B cell (primary cell): ENCODE data around the gene BAIAP3. TPM values are rescaled to one million over a fixed set of nuclear protein-coding genes. Genes with fewer than 3 reads are reported as not detected.

Experiments used
- ATAC-seq: fragments of 200-7000 bp; cut with Tn5 transposase; one replicate; pipeline ENCODE4 v1.10.0; 2021; ENCODE audit warnings: low read depth, mild to moderate bottlenecking, moderate number of reproducible peaks, moderate library complexity
- CTCF ChIA-PET: fragments of 350-600 bp; sonication (Branson Sonifier 250); formaldehyde crosslinking; loops from one replicate; lab custom pipeline; 2021; ENCODE audit warnings: antibody characterized with exemption, inconsistent platforms; lab: Charles Lee
- POLR2A ChIA-PET: fragments of 350-600 bp; sonication (Branson Sonifier 250); formaldehyde crosslinking; loops from one replicate; lab custom pipeline; 2021; ENCODE audit warnings: antibody characterized with exemption; lab: Charles Lee
- DNase-seq: peaks from one replicate; pipeline ENCODE4 v3.0.0; 2013
- H2AFZ ChIP-seq: 2 replicates; pipeline ENCODE4 v1.6.1; 2012; ENCODE audit warnings: mild to moderate bottlenecking, low read depth, low read length; ENCODE audit not compliant: insufficient read depth, poor library complexity, severe bottlenecking
- H3K27ac ChIP-seq, 2 donors: 1 replicate in 1 of 2; 2 replicates in 1 of 2; pipeline ENCODE4 v1.5.1; 2012 to 2013; ENCODE audit warnings: low read length in 2 of 2, mild to moderate bottlenecking in 2 of 2, moderate library complexity in 1 of 2
- H3K27me3 ChIP-seq, 4 experiments: fragments of 200-600 bp in 1 of 4; sonication (generic) in 1 of 4; replicated peaks in 1 of 4; 1 replicate in 2 of 4; 2 replicates in 2 of 4; pipeline versions ENCODE4 v1.6.1 to v1.7.0; 2013 to 2016; ENCODE audit warnings: low read length in 3 of 4, mild to moderate bottlenecking in 2 of 4, mixed read lengths in 1 of 4, moderate library complexity in 1 of 4; ENCODE audit not compliant: insufficient read depth in 4 of 4, control insufficient read depth in 3 of 4; ENCODE audit errors: control extremely low read depth in 1 of 4
- H3K36me3 ChIP-seq, 2 experiments: replicated peaks in 1 of 2; 1 replicate in 1 of 2; 2 replicates in 1 of 2; pipeline versions ENCODE4 v1.6.1 to v1.7.1; 2013; ENCODE audit warnings: low read length in 1 of 2; ENCODE audit not compliant: insufficient read depth in 2 of 2, control insufficient read depth in 1 of 2; ENCODE audit errors: control extremely low read depth in 1 of 2, extremely low read depth in 1 of 2
- H3K4me1 ChIP-seq, 2 donors: fragments of 200-600 bp in 1 of 2; sonication (generic) in 1 of 2; 1 replicate in 1 of 2; 2 replicates in 1 of 2; pipeline versions ENCODE4 v1.5.1 to v1.6.1; 2013 to 2017; ENCODE audit warnings: low read length in 2 of 2; ENCODE audit not compliant: control insufficient read depth in 2 of 2, insufficient read depth in 2 of 2
- H3K4me2 ChIP-seq: replicated peaks from 2 replicates; pipeline ENCODE3; 2012; ENCODE audit warnings: mild to moderate bottlenecking, low read depth, low read length; ENCODE audit not compliant: poor library complexity, severe bottlenecking
- H3K4me3 ChIP-seq, 5 experiments: fragments of 200-600 bp in 1 of 5; sonication (generic) in 1 of 5; 1 replicate in 3 of 5; 2 replicates in 2 of 5; pipeline versions ENCODE4 v1.5.1 to v1.7.0; 2011 to 2016; ENCODE audit warnings: low read length in 4 of 5, mild to moderate bottlenecking in 4 of 5, low read depth in 2 of 5, control low read depth in 1 of 5, moderate library complexity in 1 of 5; ENCODE audit not compliant: insufficient read depth in 1 of 5; ENCODE audit errors: control extremely low read depth in 1 of 5, extremely low read depth in 1 of 5
- H3K79me2 ChIP-seq: fragments of 200-600 bp; sonication (generic); one replicate; pipeline ENCODE4 v1.6.0; 2016; ENCODE audit warnings: low read length; ENCODE audit not compliant: control insufficient read depth, insufficient read depth
- H3K9ac ChIP-seq: fragments of 200-600 bp; sonication (generic); 2 replicates; pipeline ENCODE4 v1.6.1; 2017; ENCODE audit warnings: mild to moderate bottlenecking, low read length, moderate library complexity
- H3K9me3 ChIP-seq, 3 donors: one replicate each; pipeline versions ENCODE4 v1.6.1 to v1.7.1; 2013; ENCODE audit warnings: low read length in 2 of 3; ENCODE audit not compliant: control insufficient read depth in 2 of 3, insufficient read depth in 1 of 3; ENCODE audit errors: control extremely low read depth in 1 of 3
- H4K20me1 ChIP-seq: 2 replicates; pipeline ENCODE4 v1.6.0; 2012; ENCODE audit warnings: mild to moderate bottlenecking, low read length; ENCODE audit not compliant: insufficient read depth, control insufficient read depth, poor library complexity, severe bottlenecking
- H3K27ac Mint-ChIP-seq: one replicate; pipeline ENCODE4 v1.8.0; 2021; ENCODE audit warnings: mixed read lengths
- H3K27me3 Mint-ChIP-seq: one replicate; pipeline ENCODE4 v1.8.0; 2021; ENCODE audit warnings: mixed read lengths
- H3K4me1 Mint-ChIP-seq: one replicate; pipeline ENCODE4 v1.8.0; 2021; ENCODE audit warnings: mixed read lengths
- H3K4me3 Mint-ChIP-seq: one replicate; pipeline ENCODE4 v1.8.0; 2021; ENCODE audit warnings: mixed read lengths
- H3K9me3 Mint-ChIP-seq: one replicate; pipeline ENCODE4 v1.8.0; 2022; ENCODE audit warnings: mixed read lengths; ENCODE audit not compliant: insufficient read depth
- EZH2 ChIP-seq: IDR thresholded peaks from 2 replicates; pipeline ENCODE4 v1.6.1; 2012; ENCODE audit warnings: borderline replicate concordance, low read depth, mild to moderate bottlenecking, moderate library complexity, low read length; ENCODE audit not compliant: insufficient read depth, poor library complexity, severe bottlenecking
- WGBS: methylation state at CpG from one replicate; pipeline ENCODE4 v1.1.5; 2013; ENCODE audit warnings: missing lambda C conversion rate; ENCODE audit not compliant: insufficient coverage; 5-methylcytosine and 5-hydroxymethylcytosine counted together
- intact Hi-C: fragments of 100-400 bp; cut with micrococcal nuclease; formaldehyde crosslinking; loops from one replicate; pipeline ENCODE4 v1.10.0; 2022
- polyA plus RNA-seq: library from polyadenylated mRNA; depleted of rRNA; stranded (reverse); fragments of >200 nt; gene quantifications from 2 replicates; pipeline ENCODE4 v1.2.3, GENCODE V29; 2012
- total RNA-seq, 2 donors: library from RNA; stranded (reverse); fragments of 120-200 nt in 1 of 2; gene quantifications; 1 replicate in 1 of 2; 2 replicates in 1 of 2; pipeline versions ENCODE4 v1.2.3 to v1.2.4, GENCODE V29; 2013 to 2022
- TF ChIP-seq, protein P1 (sequence below): fragments of 200-600 bp; IDR thresholded peaks from one replicate; pipeline ENCODE4 v1.8.0; 2022; ENCODE audit warnings: antibody characterized with exemption, mild to moderate bottlenecking

Gene BAIAP3
- total and polyA plus RNA-seq, 2 donors (not counting 1 experiment from before 2014, with no cell fraction given) = 119 to 130 TPM

DNA sequence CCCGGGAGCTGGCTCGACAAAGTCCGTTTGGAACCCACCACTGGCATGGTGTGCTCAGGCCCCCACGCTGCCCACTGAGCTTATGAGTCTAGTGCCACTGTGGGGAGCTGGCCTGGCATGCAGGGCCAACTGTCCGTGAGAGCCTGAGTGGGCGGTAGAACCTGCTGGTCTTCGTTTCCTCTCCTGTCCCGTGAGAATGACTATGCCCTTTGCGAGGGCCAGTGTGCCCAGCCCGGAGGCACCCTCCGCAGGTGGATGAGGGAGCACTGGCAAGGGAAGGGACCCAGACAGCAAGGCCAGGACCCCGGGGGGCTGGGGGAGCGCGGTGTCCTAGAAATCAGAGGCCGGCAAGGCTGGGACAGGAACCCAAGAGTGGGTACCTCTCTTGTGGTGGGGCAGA is 3.2 kb downstream of the BAIAP3 start:
- TF ChIP-seq, protein P1, sequence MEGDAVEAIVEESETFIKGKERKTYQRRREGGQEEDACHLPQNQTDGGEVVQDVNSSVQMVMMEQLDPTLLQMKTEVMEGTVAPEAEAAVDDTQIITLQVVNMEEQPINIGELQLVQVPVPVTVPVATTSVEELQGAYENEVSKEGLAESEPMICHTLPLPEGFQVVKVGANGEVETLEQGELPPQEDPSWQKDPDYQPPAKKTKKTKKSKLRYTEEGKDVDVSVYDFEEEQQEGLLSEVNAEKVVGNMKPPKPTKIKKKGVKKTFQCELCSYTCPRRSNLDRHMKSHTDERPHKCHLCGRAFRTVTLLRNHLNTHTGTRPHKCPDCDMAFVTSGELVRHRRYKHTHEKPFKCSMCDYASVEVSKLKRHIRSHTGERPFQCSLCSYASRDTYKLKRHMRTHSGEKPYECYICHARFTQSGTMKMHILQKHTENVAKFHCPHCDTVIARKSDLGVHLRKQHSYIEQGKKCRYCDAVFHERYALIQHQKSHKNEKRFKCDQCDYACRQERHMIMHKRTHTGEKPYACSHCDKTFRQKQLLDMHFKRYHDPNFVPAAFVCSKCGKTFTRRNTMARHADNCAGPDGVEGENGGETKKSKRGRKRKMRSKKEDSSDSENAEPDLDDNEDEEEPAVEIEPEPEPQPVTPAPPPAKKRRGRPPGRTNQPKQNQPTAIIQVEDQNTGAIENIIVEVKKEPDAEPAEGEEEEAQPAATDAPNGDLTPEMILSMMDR = no peak
- no peak for TF ChIP-seq EZH2
- Histone ChIP-seq H3K4me1 (peaks cover 41 to 51% of the 10 kb centered on the region in 2 donors), H3K27ac (no peak overlapping the region), H3K4me2 (no peak overlapping the region), H3K4me3 (no peak overlapping the region), H3K9me3 (peaks cover 0 to 13% (median 0%) of the 10 kb centered on the region in 3 donors), H4K20me1 (peaks cover 20% of the 10 kb centered on the region), H2AFZ (no peak overlapping the region), H3K27me3 (peaks cover 0 to 37% (median 18%) of the 10 kb centered on the region in 4 experiments), H3K9ac (no peak overlapping the region), H3K79me2 (peaks cover 2% of the 10 kb centered on the region), H3K36me3 (no peaks in the 10 kb centered on the region)
- ChIA-PET POLR2A (no interaction called here), CTCF (interaction anchor here (1.2 to 1.5 kb wide), 2 partner anchors 54 to 71 kb away, joined by 3 read pairs; no protein-coding TSS in a partner anchor)
- WGBS = 72% methylated on average over 15 of the region's 15 CpGs
- H3K27me3 Mint-ChIP-seq = peaks cover 6% of the 10 kb centered on the region
- peak overlapping the region; percentile 18 for H3K4me3 Mint-ChIP-seq
- H3K4me1 Mint-ChIP-seq = peaks cover 21% of the 10 kb centered on the region
- no peak overlapping the region for H3K27ac Mint-ChIP-seq
- no peaks in the 10 kb centered on the region for H3K9me3 Mint-ChIP-seq
- DNase-seq (no peak), ATAC-seq (no peak)
- intact Hi-C loops = no loop called here

- intact Hi-C loops = no loop called here
- no peak overlapping the region for H3K9ac ChIP-seq
- no peak overlapping the region for H3K27ac ChIP-seq
- 57% methylated on average over 5 of the region's 9 CpGs for WGBS
- peaks cover 26% of the 10 kb centered on the region for H4K20me1 ChIP-seq
- Mint-ChIP-seq H3K4me3 (no peak overlapping the region), H3K4me1 (peaks cover 22% of the 10 kb centered on the region), H3K27ac (no peak overlapping the region), H3K27me3 (peaks cover 3% of the 10 kb centered on the region), H3K9me3 (no peaks in the 10 kb centered on the region)
- H3K9me3 ChIP-seq = peaks cover 0 to 13% (median 0%) of the 10 kb centered on the region in 3 donors
- no peak overlapping the region for H3K4me2 ChIP-seq
- peaks cover 41 to 51% of the 10 kb centered on the region in 2 donors for H3K4me1 ChIP-seq
- no peaks in the 10 kb centered on the region for H3K79me2 ChIP-seq
- H3K4me3 ChIP-seq = no peak overlapping the region
- POLR2A ChIA-PET = no interaction called here
- TF ChIP-seq, protein P1 = no peak
- no peak for TF ChIP-seq EZH2
- CTCF ChIA-PET = interaction anchor here (0.9 to 1.4 kb wide), 3 partner anchors 11 to 21 kb away, joined by 3 to 4 read pairs (median 3); no protein-coding TSS in a partner anchor
- ATAC-seq (no peak), DNase-seq (no peak)
- H3K27me3 ChIP-seq = peaks cover 0 to 30% (median 15%) of the 10 kb centered on the region in 4 experiments
- no peak overlapping the region for H2AFZ ChIP-seq
- H3K36me3 ChIP-seq = no peaks in the 10 kb centered on the region
Measured at GRCh38 chr16:1337486-1337885, 4.0 kb downstream of the BAIAP3 start.
